LoVo (cell line): ENCODE results near the gene BICD2.
"Not testable (repeated sequence)": the region's sequence is repeated elsewhere in the genome, so short reads cannot be mapped to it uniquely, and the experiment has no call there.

ENCODE experiments used
- DNase-seq: peaks from one replicate; pipeline ENCODE4 v3.0.0-alpha.2; 2016; ENCODE audit warnings: low spot score

BICD2 gene

GRCh38 chr9:92770360-92770995, 5.8 kb upstream of the BICD2 start:
- no peak for DNase-seq

- no peak for DNase-seq
Measured at GRCh38 chr9:92769990-92770359, 5.3 kb upstream of the BICD2 start.

GRCh38 chr9:92769286-92769685, 4.7 kb upstream of the BICD2 start:
- DNase-seq = no peak

- DNase-seq = not testable (repeated sequence)
Measured at GRCh38 chr9:92768816-92769215, 4.2 kb upstream of the BICD2 start.

GRCh38 chr9:92767066-92768054, 2.7 kb upstream of the BICD2 start:
- no peak for DNase-seq

- DNase-seq = peak; percentile 95
Measured at GRCh38 chr9:92764988-92765936, 629 bp upstream of the BICD2 start.

- no peak for DNase-seq
Measured at GRCh38 chr9:92763721-92764380, 782 bp downstream of the BICD2 start.

GRCh38 chr9:92762781-92763708, 1.6 kb downstream of the BICD2 start:
- no peak for DNase-seq

- DNase-seq = no peak
Measured at GRCh38 chr9:92762196-92762595, 2.4 kb downstream of the BICD2 start.

- DNase-seq = no peak
Measured at GRCh38 chr9:92761686-92762085, 2.9 kb downstream of the BICD2 start.

GRCh38 chr9:92760494-92760893, 4.1 kb downstream of the BICD2 start:
- no peak for DNase-seq

- no peak for DNase-seq
Measured at GRCh38 chr9:92760070-92760469, 4.6 kb downstream of the BICD2 start.

GRCh38 chr9:92759446-92759845, 5.2 kb downstream of the BICD2 start:
- DNase-seq = no peak

- no peak for DNase-seq
Measured at GRCh38 chr9:92756792-92757191, 7.8 kb downstream of the BICD2 start.

GRCh38 chr9:92754091-92754745, 10.4 kb downstream of the BICD2 start:
- DNase-seq = no peak

GRCh38 chr9:92752812-92753404, 11.7 kb downstream of the BICD2 start:
- no peak for DNase-seq

GRCh38 chr9:92749934-92750315, 14.7 kb downstream of the BICD2 start:
- DNase-seq = no peak

GRCh38 chr9:92749071-92749933, 15.3 kb downstream of the BICD2 start:
- DNase-seq = no peak

GRCh38 chr9:92748233-92748497, 16.5 kb downstream of the BICD2 start:
- DNase-seq = no peak
